Measurements from ENCODE around the gene STK38L.

DNA sequence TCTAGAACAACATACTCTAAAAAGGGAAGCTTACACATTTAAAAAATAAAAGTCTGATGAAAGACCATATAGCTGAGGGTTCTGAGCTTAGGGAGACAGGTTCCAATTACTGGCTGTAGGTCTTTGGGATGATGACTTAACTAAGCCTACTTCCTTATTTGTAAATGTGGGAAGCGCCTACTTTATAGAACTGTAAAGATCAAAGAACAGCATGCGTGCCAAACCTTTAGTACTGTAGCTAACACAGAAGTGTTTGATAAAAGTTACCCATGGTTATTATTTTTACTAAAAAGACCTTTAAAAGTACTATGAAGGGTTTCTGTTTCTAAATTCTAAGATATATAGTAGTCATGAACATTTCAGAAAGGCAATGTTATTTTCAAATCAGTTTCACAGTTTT, 35.7 kb downstream of the STK38L start:
- TF ChIP-seq, protein P1, sequence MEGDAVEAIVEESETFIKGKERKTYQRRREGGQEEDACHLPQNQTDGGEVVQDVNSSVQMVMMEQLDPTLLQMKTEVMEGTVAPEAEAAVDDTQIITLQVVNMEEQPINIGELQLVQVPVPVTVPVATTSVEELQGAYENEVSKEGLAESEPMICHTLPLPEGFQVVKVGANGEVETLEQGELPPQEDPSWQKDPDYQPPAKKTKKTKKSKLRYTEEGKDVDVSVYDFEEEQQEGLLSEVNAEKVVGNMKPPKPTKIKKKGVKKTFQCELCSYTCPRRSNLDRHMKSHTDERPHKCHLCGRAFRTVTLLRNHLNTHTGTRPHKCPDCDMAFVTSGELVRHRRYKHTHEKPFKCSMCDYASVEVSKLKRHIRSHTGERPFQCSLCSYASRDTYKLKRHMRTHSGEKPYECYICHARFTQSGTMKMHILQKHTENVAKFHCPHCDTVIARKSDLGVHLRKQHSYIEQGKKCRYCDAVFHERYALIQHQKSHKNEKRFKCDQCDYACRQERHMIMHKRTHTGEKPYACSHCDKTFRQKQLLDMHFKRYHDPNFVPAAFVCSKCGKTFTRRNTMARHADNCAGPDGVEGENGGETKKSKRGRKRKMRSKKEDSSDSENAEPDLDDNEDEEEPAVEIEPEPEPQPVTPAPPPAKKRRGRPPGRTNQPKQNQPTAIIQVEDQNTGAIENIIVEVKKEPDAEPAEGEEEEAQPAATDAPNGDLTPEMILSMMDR (IDR thresholded peaks at IDR 0.05; ENCODE audit: insufficient read depth, low read length), result no peak
- TF ChIP-seq POLR2AphosphoS5 (IDR thresholded peaks at IDR 0.05; ENCODE audit: low read depth), result no peak
